Stimulated activated CD8-positive, alpha-beta memory T cell treated with anti-CD3 and anti-CD28 coated beads, Interleukin-2, amount 100 ng/mL, for 48 hours (primary cell): ENCODE measurements around the gene ZNF586.
"Not testable (repeated sequence)": the region's sequence is repeated elsewhere in the genome, so short reads cannot be mapped to it uniquely, and the experiment has no call there.

Experiments used
- DNase-seq, 2 donors: peaks; one replicate each; pipeline ENCODE4 v3.0.0-alpha.2; 2020; ENCODE audit warnings: low read depth in 2 of 2

ZNF586 gene

GRCh38 chr19:57769345-57770131 lies at the start of gene ZNF586:
Gene ZNF586 (plus strand): TSS chr19:57769676. CDS start chr19:57769843, 167 bp downstream.
- DNase-seq, result peak; percentile 68 to 77

- DNase-seq, result no peak
Observed at GRCh38 chr19:57719901-57720519, 49.5 kb upstream of the ZNF586 start.

- no peak for DNase-seq
Observed at GRCh38 chr19:57720878-57721277, 48.6 kb upstream of the ZNF586 start.

- DNase-seq, result peak in 1 of 2 donors; percentile 14
Observed at GRCh38 chr19:57738320-57738719, 31.2 kb upstream of the ZNF586 start.

- not testable (repeated sequence) for DNase-seq
Observed at GRCh38 chr19:57738770-57739169, 30.7 kb upstream of the ZNF586 start.

- DNase-seq, result peak; percentile 28 to 59
Observed at GRCh38 chr19:57746580-57747471, 22.6 kb upstream of the ZNF586 start, which contains the start of gene ZNF776. Gene ZNF776 (plus strand): TSS chr19:57746815. CDS start chr19:57747059, 244 bp downstream.

GRCh38 chr19:57747472-57747807 lies 22.0 kb upstream of the ZNF586 start:
- no peak for DNase-seq

- no peak for DNase-seq
Observed at GRCh38 chr19:57748029-57748428, 21.4 kb upstream of the ZNF586 start.

- no peak for DNase-seq
Observed at GRCh38 chr19:57754091-57754673, 15.3 kb upstream of the ZNF586 start.

GRCh38 chr19:57755031-57755430 lies 14.4 kb upstream of the ZNF586 start:
- DNase-seq, result no peak

- DNase-seq, result no peak
Observed at GRCh38 chr19:57757941-57758340, 11.5 kb upstream of the ZNF586 start.

- DNase-seq, result no peak
Observed at GRCh38 chr19:57759096-57759495, 10.4 kb upstream of the ZNF586 start.

GRCh38 chr19:57771417-57771816 lies 1.9 kb downstream of the ZNF586 start:
- no peak for DNase-seq

- no peak for DNase-seq
Observed at GRCh38 chr19:57773488-57773887, 4.0 kb downstream of the ZNF586 start.

- DNase-seq, result no peak
Observed at GRCh38 chr19:57776764-57777296, 7.4 kb downstream of the ZNF586 start.

- no peak for DNase-seq
Observed at GRCh38 chr19:57778336-57778735, 8.9 kb downstream of the ZNF586 start.

- DNase-seq, result no peak
Observed at GRCh38 chr19:57779220-57779845, 9.9 kb downstream of the ZNF586 start.

GRCh38 chr19:57786286-57786685 lies 16.8 kb downstream of the ZNF586 start:
- no peak for DNase-seq

GRCh38 chr19:57786906-57787305 lies 17.4 kb downstream of the ZNF586 start:
- no peak for DNase-seq

- DNase-seq, result no peak
Observed at GRCh38 chr19:57788114-57788692, 18.7 kb downstream of the ZNF586 start.

GRCh38 chr19:57789288-57789687 lies 19.8 kb downstream of the ZNF586 start:
- no peak for DNase-seq
